ENCODE results near the gene SLC12A5. TPM values are rescaled to one million over a fixed set of nuclear protein-coding genes. Genes with fewer than 3 reads are reported as not detected.

Gene SLC12A5
- total and polyA plus RNA-seq, 2 donors (not counting 1 experiment from before 2014, with no cell fraction given) = 0.32 TPM; not detected in 1

- H3K27ac ChIP-seq (ENCODE audit: low read length in 2 of 2) = no peak overlapping the region
- peaks cover 24 to 26% of the 10 kb centered on the region in 2 donors for H3K4me1 ChIP-seq (ENCODE audit: control insufficient read depth in 2 of 2, insufficient read depth in 2 of 2, low read length in 2 of 2)
- H3K36me3 ChIP-seq (replicated peaks in 1 of 2; ENCODE audit: control extremely low read depth in 1 of 2, control insufficient read depth in 1 of 2, extremely low read depth in 1 of 2, insufficient read depth in 2 of 2, low read length in 1 of 2) = no peaks in the 10 kb centered on the region
- peak overlapping the region; percentile 64 for H3K4me3 Mint-ChIP-seq
- peak overlapping the region; percentile 49 for H2AFZ ChIP-seq (ENCODE audit: insufficient read depth, low read depth, low read length, poor library complexity, severe bottlenecking)
- no peaks in the 10 kb centered on the region for H3K9me3 Mint-ChIP-seq (ENCODE audit: insufficient read depth)
- H3K9me3 ChIP-seq (ENCODE audit: control extremely low read depth in 1 of 3, control insufficient read depth in 2 of 3, insufficient read depth in 1 of 3, low read length in 2 of 3) = peaks cover 0 to 7% (median 0%) of the 10 kb centered on the region in 3 donors
- intact Hi-C loops (cut with micrococcal nuclease) = loop anchor here (1.0 to 10.0 kb wide), 6 partner anchors 64 to 665 kb away; partner anchors contain the start of gene TP53RK
- ATAC-seq (ENCODE audit: low read depth) (peak; percentile 74), DNase-seq (peak; percentile 80)
- H3K27me3 ChIP-seq (replicated peaks in 1 of 4; ENCODE audit: control extremely low read depth in 1 of 4, control insufficient read depth in 3 of 4, insufficient read depth in 4 of 4, low read length in 3 of 4) = peaks cover 0 to 68% (median 25%) of the 10 kb centered on the region in 4 experiments
- POLR2A ChIA-PET = interaction anchor here (0.7 kb wide), 1 partner anchor 46 kb away, joined by 3 read pairs; no protein-coding TSS in a partner anchor
- H3K27ac Mint-ChIP-seq = no peak overlapping the region
- CTCF ChIA-PET = interaction anchor here (0.7 to 4.2 kb wide), 35 partner anchors 9 to 660 kb away, joined by 3 to 61 read pairs (median 4); partner anchors contain the start of gene ELMO2
- no peaks in the 10 kb centered on the region for H4K20me1 ChIP-seq (ENCODE audit: control insufficient read depth, insufficient read depth, low read length, poor library complexity, severe bottlenecking)
- peak overlapping the region in 3 of 5 experiments; percentile 25 to 54 (median 27) for H3K4me3 ChIP-seq (ENCODE audit: control extremely low read depth in 1 of 5, extremely low read depth in 1 of 5, insufficient read depth in 1 of 5, low read depth in 2 of 5, low read length in 4 of 5)
- peaks cover 23% of the 10 kb centered on the region for H3K4me1 Mint-ChIP-seq
- peaks cover 39% of the 10 kb centered on the region for H3K27me3 Mint-ChIP-seq
- TF ChIP-seq CTCF (IDR thresholded peaks at IDR 0.05) (peak; percentile 79), EZH2 (IDR thresholded peaks at IDR 0.05; ENCODE audit: borderline replicate concordance, insufficient read depth, low read depth, low read length, poor library complexity, severe bottlenecking) (no peak)
- H3K79me2 ChIP-seq (ENCODE audit: control insufficient read depth, insufficient read depth, low read length) = no peaks in the 10 kb centered on the region
- peak overlapping the region; percentile 39 for H3K9ac ChIP-seq (ENCODE audit: low read length)
- 1% methylated on average over 32 of the region's 37 CpGs for WGBS (ENCODE audit: insufficient coverage)
- peak overlapping the region; percentile 91 for H3K4me2 ChIP-seq (replicated peaks; ENCODE audit: low read depth, low read length, poor library complexity, severe bottlenecking)
Measured at GRCh38 chr20:46022411-46023147, 6.4 kb upstream of the SLC12A5 start.

- H3K4me3 ChIP-seq (ENCODE audit: control extremely low read depth in 1 of 5, extremely low read depth in 1 of 5, insufficient read depth in 1 of 5, low read depth in 2 of 5, low read length in 4 of 5) = no peak overlapping the region
- WGBS (ENCODE audit: insufficient coverage) = 42% methylated on average over 8 of the region's 8 CpGs
- no peak overlapping the region for H3K27ac ChIP-seq (ENCODE audit: low read length in 2 of 2)
Measured at GRCh38 chr20:46023148-46023484, 5.9 kb upstream of the SLC12A5 start.

More at GRCh38 chr20:46023148-46023484, 5.9 kb upstream of the SLC12A5 start:
- intact Hi-C loops (cut with micrococcal nuclease) = loop anchor here (1.0 to 10.0 kb wide), 6 partner anchors 64 to 664 kb away; partner anchors contain the start of gene TP53RK
- Histone ChIP-seq H3K4me2 (replicated peaks; ENCODE audit: low read depth, low read length, poor library complexity, severe bottlenecking) (peak overlapping the region; percentile 91), H3K79me2 (ENCODE audit: control insufficient read depth, insufficient read depth, low read length) (no peaks in the 10 kb centered on the region), H3K9ac (ENCODE audit: low read length) (no peak overlapping the region), H3K36me3 (replicated peaks in 1 of 2; ENCODE audit: control extremely low read depth in 1 of 2, control insufficient read depth in 1 of 2, extremely low read depth in 1 of 2, insufficient read depth in 2 of 2, low read length in 1 of 2) (no peaks in the 10 kb centered on the region), H3K27me3 (replicated peaks in 1 of 4; ENCODE audit: control extremely low read depth in 1 of 4, control insufficient read depth in 3 of 4, insufficient read depth in 4 of 4, low read length in 3 of 4) (peaks cover 0 to 74% (median 26%) of the 10 kb centered on the region in 4 experiments), H4K20me1 (ENCODE audit: control insufficient read depth, insufficient read depth, low read length, poor library complexity, severe bottlenecking) (no peaks in the 10 kb centered on the region), H3K9me3 (ENCODE audit: control extremely low read depth in 1 of 3, control insufficient read depth in 2 of 3, insufficient read depth in 1 of 3, low read length in 2 of 3) (peaks cover 0 to 7% (median 0%) of the 10 kb centered on the region in 3 donors), H3K4me1 (ENCODE audit: control insufficient read depth in 2 of 2, insufficient read depth in 2 of 2, low read length in 2 of 2) (peaks cover 24 to 26% of the 10 kb centered on the region in 2 donors), H2AFZ (ENCODE audit: insufficient read depth, low read depth, low read length, poor library complexity, severe bottlenecking) (no peak overlapping the region)
- Mint-ChIP-seq H3K27ac (no peak overlapping the region), H3K4me3 (peak overlapping the region; percentile 38), H3K9me3 (ENCODE audit: insufficient read depth) (no peaks in the 10 kb centered on the region), H3K4me1 (peaks cover 23% of the 10 kb centered on the region), H3K27me3 (peaks cover 44% of the 10 kb centered on the region)
- DNase-seq (no peak), ATAC-seq (ENCODE audit: low read depth) (no peak)
- ChIA-PET POLR2A (interaction anchor here (0.7 kb wide), 1 partner anchor 47 kb away, joined by 3 read pairs; no protein-coding TSS in a partner anchor), CTCF (interaction anchor here (0.7 to 4.2 kb wide), 35 partner anchors 9 to 659 kb away, joined by 3 to 61 read pairs (median 4); partner anchors contain the start of gene ELMO2)
- TF ChIP-seq EZH2 (IDR thresholded peaks at IDR 0.05; ENCODE audit: borderline replicate concordance, insufficient read depth, low read depth, low read length, poor library complexity, severe bottlenecking) (no peak), CTCF (IDR thresholded peaks at IDR 0.05) (peak; percentile 38)
